Stimulated activated CD8-positive, alpha-beta memory T cell treated with anti-CD3 and anti-CD28 coated beads, Interleukin-4, amount 100 ng/mL, for 1 hour (primary cell): ENCODE data around the gene LILRA6.
"Not testable (repeated sequence)": the region's sequence is repeated elsewhere in the genome, so short reads cannot be mapped to it uniquely, and the experiment has no call there.

Experiments used
- DNase-seq, 2 donors: peaks; one replicate each; pipeline ENCODE4 v3.0.0-alpha.2; 2020; ENCODE audit warnings: low read depth in 2 of 2, low spot score in 1 of 2

Gene LILRA6

GRCh38 chr19:54266133-54266532 lies 23.5 kb upstream of the LILRA6 start:
- peak; percentile 27 to 46 for DNase-seq

DNA sequence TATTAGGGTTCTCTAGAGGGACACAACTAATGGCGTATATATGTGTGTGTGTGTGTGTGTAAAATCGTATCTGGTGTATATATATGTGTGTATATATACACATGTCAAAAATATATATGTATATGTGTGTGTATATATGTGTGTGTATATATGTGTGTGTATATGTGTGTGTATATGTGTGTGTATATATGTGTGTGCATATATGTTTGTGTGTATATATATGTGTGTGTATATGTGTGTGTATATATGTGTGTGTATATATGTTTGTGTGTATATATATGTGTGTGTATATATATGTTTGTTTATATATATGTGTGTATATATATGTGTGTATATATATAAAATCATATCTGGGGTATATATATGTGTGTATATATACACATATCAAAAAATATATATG lies 19.9 kb upstream of the LILRA6 start:
- no peak for DNase-seq

DNA sequence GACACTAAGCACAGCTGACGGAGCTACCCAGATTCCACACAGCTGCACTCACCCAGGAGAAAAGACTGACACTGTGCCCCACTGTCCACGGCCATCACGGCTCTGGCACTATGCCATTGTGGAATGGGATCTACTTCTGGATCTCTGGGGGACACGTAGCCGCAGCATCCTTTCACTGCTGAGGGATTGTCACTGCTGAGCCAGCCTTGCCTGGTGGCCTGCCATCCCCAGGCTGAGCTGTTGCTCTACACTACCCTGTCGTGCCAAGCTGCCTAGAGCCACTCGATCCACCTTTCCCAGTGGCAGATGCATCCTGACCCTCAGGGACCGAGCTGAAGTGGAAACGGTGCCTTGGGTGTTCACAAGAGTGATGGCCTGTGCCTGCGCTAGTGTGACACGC lies 19.5 kb upstream of the LILRA6 start:
- DNase-seq = no peak

- DNase-seq = no peak
Measured at GRCh38 chr19:54257116-54257480, 14.5 kb upstream of the LILRA6 start, which contains the start of gene LILRB5. Gene LILRB5 (minus strand): TSS chr19:54257273. CDS start chr19:54257193, 80 bp downstream.

GRCh38 chr19:54256250-54257115 lies 13.9 kb upstream of the LILRA6 start:
- DNase-seq = no peak

DNA sequence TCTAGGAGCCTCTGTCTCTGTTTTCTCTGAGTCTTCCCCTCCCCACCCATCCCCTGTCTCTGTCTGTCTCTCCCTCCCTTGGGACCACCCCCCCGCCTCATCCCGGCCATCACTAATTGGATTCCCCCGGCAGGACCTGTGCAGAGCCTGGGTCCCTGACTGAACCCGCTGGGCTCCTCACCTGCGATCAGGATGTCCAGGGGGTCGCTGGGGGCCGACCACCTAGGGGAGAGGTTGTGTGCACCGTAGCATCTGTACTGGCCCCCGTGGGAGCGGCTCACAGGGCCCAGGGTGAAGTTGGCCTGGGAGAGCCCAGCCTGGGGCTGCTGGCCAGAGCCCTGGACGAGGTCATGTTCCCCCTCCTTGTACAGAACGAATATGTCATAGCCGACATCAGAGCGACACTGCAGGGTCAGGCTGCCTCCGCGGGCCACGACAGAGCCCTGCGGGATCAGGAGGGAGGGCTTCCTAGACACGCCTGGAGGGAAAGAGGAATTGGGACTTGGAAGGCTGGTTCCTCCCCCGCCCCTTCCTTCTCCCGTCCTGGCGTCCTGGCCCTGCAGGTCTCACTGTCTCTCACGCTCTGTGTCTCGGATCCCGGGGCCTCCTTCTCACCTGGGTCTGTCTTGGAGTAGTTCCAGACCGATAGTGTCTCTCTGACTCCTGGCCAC lies 12.7 kb upstream of the LILRA6 start:
- DNase-seq = no peak

DNA sequence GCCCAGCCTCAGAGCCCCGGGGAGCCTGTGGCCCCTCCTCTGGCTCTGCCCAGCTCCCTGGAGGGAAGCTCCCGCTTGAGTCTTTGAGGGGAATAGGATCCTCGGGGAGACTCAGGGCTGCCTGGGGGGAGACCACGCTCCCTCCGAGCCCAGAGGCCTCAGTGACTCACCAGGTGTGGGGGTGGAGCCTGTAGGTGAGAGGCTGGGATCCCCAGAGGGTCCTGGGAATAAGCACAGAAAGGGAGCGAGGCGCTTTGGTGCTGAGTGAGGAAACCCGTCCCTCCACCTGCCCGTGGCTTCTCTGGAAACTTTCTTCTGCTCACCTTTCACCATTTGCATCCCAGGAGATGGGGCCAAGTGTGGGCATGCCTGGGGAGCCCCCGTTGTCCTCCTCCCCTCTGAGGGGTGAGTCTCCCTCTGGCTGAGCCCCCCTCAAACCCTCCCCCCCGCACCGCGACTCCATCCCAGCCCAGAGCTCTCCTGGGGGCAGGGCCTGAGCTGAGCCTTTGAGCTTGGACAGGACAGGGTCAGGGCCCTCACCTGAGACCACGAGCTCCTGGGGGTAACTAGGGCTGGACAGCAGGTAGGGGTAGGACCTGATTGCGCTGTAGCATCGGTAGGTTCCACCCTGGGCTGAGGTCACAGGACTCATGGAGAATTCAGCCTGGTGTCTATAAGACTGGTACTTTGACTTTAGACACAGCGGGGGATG lies 11.8 kb upstream of the LILRA6 start:
- DNase-seq = no peak

DNA sequence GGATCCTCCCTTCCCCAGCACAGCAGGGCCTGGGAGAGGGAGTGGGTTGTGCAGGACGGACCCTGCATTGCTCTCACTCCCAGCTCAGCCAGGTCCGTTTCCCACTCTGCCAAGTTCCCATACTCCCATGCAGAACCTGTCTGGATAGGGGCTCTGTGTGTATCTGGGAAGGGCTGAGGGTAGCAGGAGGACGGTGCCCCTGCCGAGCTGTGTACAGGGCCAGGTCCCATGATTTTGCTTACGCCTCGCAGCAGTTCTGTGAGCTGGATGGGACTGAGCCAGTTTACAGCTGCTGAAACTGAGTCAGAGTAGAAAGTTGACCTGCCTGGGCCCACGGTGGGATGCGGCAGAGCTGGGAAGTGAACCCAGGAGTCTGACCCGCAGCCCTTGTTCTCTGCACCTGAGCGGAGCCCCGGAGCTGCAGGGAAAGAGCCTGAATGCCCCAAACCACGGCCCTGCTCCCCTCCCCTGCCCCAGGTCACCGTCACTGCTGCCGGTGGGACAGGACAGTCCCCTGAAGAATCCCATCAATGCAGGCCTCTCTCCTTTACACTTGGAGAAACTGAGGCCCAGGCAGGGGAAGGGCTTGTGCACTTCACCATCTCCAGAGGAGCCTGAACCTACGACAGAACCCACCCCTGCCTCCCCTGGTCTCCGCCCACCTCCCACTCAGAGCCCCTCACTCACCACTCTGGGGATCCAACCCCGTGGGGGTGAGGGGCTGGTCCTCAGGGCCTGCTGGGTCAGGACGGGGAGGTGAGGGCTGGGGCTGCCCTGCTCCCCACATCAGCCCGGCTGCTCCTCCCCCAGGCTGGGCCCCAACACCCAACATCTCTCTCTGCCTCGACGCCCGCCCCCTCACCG lies 11.0 kb upstream of the LILRA6 start:
- DNase-seq = no peak

DNA sequence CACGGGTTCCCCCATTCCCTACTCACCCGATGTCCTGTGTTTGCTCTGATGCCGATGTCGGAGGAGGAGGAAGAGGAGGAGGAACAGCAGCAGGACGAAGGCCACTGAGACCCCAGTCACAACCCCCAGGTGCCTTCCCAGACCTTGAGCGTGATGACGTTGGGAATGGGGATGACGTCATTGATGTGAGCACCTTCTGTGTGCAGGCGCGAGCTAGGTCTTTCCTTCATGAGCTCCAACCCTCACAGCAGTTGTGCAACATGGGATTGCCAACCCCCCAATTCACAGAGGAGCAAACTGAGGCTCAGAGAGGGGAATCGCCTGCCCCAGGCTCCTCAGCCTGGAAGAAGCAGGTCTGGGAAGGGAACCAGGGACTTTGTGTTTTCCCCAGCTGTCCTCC lies 10.3 kb upstream of the LILRA6 start:
- DNase-seq = no peak

- DNase-seq = no peak
Measured at GRCh38 chr19:54252243-54252642, 9.7 kb upstream of the LILRA6 start.

DNA sequence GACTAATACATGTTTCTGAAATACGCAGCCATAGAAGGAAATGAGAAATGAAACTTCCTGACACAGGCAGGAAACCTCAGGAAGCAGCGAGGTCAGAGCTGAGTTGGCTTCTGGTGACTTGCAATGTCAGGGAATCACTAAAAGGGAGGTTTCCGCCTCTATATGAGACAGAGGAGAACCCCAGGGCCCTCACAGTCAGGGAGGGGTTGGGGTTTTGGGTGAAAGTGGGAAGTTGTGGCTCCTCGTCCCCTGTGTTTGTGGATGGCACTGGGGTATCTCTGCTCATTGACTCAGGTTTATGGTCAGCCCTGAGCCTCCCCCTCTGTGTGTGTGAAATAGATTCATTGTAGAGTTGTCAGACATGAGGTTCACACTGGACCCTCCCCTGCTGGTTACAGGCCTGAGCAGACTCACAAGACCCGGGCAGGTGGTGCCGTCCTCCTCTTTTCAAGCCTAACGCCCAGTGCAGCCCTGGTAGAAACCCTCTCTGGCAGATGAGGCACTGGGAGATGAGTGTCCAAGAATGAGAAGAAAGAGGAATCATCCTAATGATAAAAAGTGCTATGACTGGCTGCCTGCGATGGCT lies 5.5 kb upstream of the LILRA6 start:
- DNase-seq = no peak

GRCh38 chr19:54247106-54247930 lies 4.7 kb upstream of the LILRA6 start:
- DNase-seq = no peak

- no peak for DNase-seq
Measured at GRCh38 chr19:54245936-54246335, 3.3 kb upstream of the LILRA6 start.

GRCh38 chr19:54243809-54244208 lies 1.2 kb upstream of the LILRA6 start:
- DNase-seq = not testable (repeated sequence)

GRCh38 chr19:54242234-54242633 lies 356 bp downstream of the LILRA6 start:
- DNase-seq = not testable (repeated sequence)

- not testable (repeated sequence) for DNase-seq
Measured at GRCh38 chr19:54240372-54241336, 1.9 kb downstream of the LILRA6 start.

DNA sequence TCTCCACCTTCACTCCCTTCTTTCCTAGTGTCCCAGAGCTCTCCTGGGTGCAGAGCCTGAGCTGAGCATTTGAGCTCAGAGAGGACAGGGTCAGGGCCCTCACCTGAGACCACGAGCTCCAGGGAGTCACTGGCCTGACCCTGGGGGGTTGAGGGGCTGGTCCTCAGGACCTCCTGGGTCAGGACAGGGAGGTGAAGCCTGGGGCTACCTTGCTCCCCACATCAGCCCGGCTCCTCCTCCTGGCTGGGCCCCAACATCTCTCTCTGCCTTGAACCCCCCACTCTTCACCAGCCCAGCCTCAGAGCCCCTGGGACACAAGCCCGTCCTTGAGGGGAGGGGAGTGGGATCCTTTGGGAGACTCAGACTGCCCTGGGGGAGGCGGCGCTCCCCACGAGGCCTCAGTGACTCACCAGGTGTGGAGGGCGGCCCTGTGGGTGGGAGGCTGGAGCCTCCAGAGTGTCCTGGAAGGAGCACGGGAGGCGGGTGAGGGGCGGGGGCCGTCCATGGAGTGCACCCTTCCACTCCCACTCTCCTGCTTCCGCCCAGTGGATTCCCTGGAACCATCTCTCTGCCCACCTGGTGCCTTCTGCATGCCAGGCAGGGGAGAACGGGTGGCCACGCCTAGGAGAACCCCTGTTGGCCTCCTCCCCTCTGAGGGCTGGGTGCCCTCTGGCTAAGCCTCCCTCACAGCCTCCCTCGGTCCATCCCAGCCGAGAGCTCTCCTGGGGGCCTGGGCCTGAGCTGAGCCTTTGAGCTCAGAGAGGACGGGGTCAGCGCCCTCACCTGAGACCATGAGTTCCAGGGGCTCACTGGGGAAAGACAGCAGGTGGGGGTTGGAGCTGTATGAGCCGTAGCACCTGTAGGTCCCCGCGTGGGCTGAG lies 2.9 kb downstream of the LILRA6 start:
- DNase-seq = not testable (repeated sequence)

GRCh38 chr19:54233941-54234340 lies 8.6 kb downstream of the LILRA6 start:
- DNase-seq = no peak
